Natural killer cell (primary cell): ENCODE results near the gene HIRA. TPM values are rescaled to one million over a fixed set of nuclear protein-coding genes. Genes with fewer than 3 reads are reported as not detected.
"Not testable (repeated sequence)": the region's sequence is repeated elsewhere in the genome, so short reads cannot be mapped to it uniquely, and the experiment has no call there.

Experiments
- ATAC-seq, 3 donors: fragments of 150-1000 bp in 2 of 3; fragments of 200-7000 bp in 1 of 3; cut with Tn5 transposase; 1 replicate in 1 of 3; 2 replicates in 2 of 3; pipeline ENCODE4 v1.10.0; 2021; ENCODE audit warnings: mild to moderate bottlenecking in 2 of 3, moderate library complexity in 2 of 3
- DNase-seq, 2 donors: peaks; one replicate each; pipeline versions ENCODE4 v3.0.0 to v3.0.0-alpha.2; 2013 to 2021; ENCODE audit warnings: mixed read lengths in 1 of 2
- H3K27ac ChIP-seq: one replicate; pipeline ENCODE4 v1.5.1; 2013; ENCODE audit warnings: mild to moderate bottlenecking, low read length
- H3K27me3 ChIP-seq: one replicate; pipeline ENCODE4 v1.6.1; 2013; ENCODE audit warnings: low read length; ENCODE audit not compliant: control insufficient read depth, insufficient read depth
- H3K36me3 ChIP-seq: one replicate; pipeline ENCODE4 v1.6.1; 2013; ENCODE audit warnings: low read length; ENCODE audit not compliant: control insufficient read depth, insufficient read depth
- H3K4me1 ChIP-seq: one replicate; pipeline ENCODE4 v1.6.1; 2013; ENCODE audit warnings: low read length; ENCODE audit not compliant: control insufficient read depth, insufficient read depth
- H3K4me3 ChIP-seq: one replicate; pipeline ENCODE4 v1.5.1; 2013; ENCODE audit warnings: low read length
- H3K9me3 ChIP-seq: one replicate; pipeline ENCODE4 v1.6.1; 2013; ENCODE audit warnings: low read length; ENCODE audit not compliant: control insufficient read depth, insufficient read depth
- H3K27ac Mint-ChIP-seq, 2 donors: one replicate each; pipeline ENCODE4 v1.8.0; 2022; ENCODE audit warnings: mild to moderate bottlenecking in 2 of 2, mixed read lengths in 2 of 2, moderate library complexity in 1 of 2
- H3K27me3 Mint-ChIP-seq, 2 donors: one replicate each; pipeline ENCODE4 v1.8.0; 2022; ENCODE audit warnings: low read depth in 2 of 2, mixed read lengths in 2 of 2
- H3K36me3 Mint-ChIP-seq: one replicate; pipeline ENCODE4 v1.8.0; 2022; ENCODE audit warnings: mixed read lengths
- H3K4me1 Mint-ChIP-seq, 2 donors: one replicate each; pipeline ENCODE4 v1.8.0; 2022; ENCODE audit warnings: mixed read lengths in 2 of 2
- H3K4me3 Mint-ChIP-seq: one replicate; pipeline ENCODE4 v1.8.0; 2022; ENCODE audit warnings: mild to moderate bottlenecking, moderate library complexity, mixed read lengths
- H3K9me3 Mint-ChIP-seq, 2 donors: one replicate each; pipeline ENCODE4 v1.8.0; 2022; ENCODE audit warnings: mixed read lengths in 2 of 2
- WGBS: methylation state at CpG from one replicate; pipeline ENCODE4 v1.1.7; 2013; ENCODE audit warnings: missing lambda C conversion rate; ENCODE audit not compliant: insufficient coverage; 5-methylcytosine and 5-hydroxymethylcytosine counted together
- intact Hi-C: fragments of 100-400 bp; cut with micrococcal nuclease; formaldehyde crosslinking; loops from one replicate; pipeline ENCODE4 v1.14.2; 2022
- total RNA-seq, 4 donors: library from RNA; stranded (reverse); fragments of 120-200 nt in 1 of 4; gene quantifications; one replicate each; pipeline versions ENCODE4 v1.2.3 to v1.2.4, GENCODE V29; 2013 to 2022
- TF ChIP-seq, protein P1 (sequence below): fragments of 200-600 bp; IDR thresholded peaks from one replicate; pipeline ENCODE4 v1.8.0; 2022; ENCODE audit warnings: antibody characterized with exemption

HIRA gene
- total RNA-seq, 3 donors from 2014 or later (not counting 1 experiment from before 2014, with no cell fraction given): 49.6 to 75.9 (median 50.9) TPM

DNA sequence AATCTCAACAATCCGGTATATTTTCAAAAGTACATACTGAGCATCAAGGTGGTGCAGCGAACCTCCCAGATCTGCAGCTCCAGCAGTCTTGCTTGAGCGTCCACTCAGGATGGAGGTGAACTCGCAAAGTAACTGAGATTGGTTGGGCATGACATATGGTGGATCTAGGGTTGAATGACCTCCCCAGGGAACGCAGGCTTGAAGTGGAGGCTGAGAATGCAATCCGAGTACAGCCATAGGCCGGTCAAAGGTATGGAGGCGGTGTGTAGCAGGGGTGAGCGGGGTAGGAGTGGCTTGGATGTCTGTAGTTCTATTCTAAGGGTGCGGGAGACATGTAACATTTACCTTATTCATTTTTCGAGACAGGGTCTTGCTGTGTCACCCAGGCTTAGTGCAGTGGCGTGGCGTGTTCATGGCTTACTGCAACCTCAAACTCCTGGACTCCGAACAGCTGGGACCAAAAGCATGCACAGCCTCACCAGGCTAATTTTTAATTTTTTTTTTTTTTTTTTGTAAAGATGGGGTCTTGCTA lies 16.6 kb upstream of the HIRA start:
- H3K4me1 Mint-ChIP-seq: peaks cover 33 to 36% of the 10 kb centered on the region in 2 donors
- WGBS: 25% methylated on average over 14 of the region's 14 CpGs
- no peaks in the 10 kb centered on the region for H3K27me3 ChIP-seq
- TF ChIP-seq, protein P1, sequence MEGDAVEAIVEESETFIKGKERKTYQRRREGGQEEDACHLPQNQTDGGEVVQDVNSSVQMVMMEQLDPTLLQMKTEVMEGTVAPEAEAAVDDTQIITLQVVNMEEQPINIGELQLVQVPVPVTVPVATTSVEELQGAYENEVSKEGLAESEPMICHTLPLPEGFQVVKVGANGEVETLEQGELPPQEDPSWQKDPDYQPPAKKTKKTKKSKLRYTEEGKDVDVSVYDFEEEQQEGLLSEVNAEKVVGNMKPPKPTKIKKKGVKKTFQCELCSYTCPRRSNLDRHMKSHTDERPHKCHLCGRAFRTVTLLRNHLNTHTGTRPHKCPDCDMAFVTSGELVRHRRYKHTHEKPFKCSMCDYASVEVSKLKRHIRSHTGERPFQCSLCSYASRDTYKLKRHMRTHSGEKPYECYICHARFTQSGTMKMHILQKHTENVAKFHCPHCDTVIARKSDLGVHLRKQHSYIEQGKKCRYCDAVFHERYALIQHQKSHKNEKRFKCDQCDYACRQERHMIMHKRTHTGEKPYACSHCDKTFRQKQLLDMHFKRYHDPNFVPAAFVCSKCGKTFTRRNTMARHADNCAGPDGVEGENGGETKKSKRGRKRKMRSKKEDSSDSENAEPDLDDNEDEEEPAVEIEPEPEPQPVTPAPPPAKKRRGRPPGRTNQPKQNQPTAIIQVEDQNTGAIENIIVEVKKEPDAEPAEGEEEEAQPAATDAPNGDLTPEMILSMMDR: no peak
- peaks cover 5% of the 10 kb centered on the region for H3K36me3 Mint-ChIP-seq
- peak overlapping the region; percentile 96 for H3K4me3 Mint-ChIP-seq
- H3K27me3 Mint-ChIP-seq: no peaks in the 10 kb centered on the region
- peak; percentile 22 to 48 (median 25) for ATAC-seq
- peaks cover 30% of the 10 kb centered on the region for H3K4me1 ChIP-seq
- peak overlapping the region; percentile 71 for H3K4me3 ChIP-seq
- H3K9me3 ChIP-seq: no peaks in the 10 kb centered on the region
- H3K9me3 Mint-ChIP-seq: no peaks in the 10 kb centered on the region
- peak in 1 of 2 donors; percentile 60 for DNase-seq
- H3K27ac ChIP-seq: peak overlapping the region; percentile 97
- intact Hi-C loops: no loop called here
- H3K36me3 ChIP-seq: peaks cover 18% of the 10 kb centered on the region
- peak overlapping the region; percentile 83 to 95 for H3K27ac Mint-ChIP-seq

DNA sequence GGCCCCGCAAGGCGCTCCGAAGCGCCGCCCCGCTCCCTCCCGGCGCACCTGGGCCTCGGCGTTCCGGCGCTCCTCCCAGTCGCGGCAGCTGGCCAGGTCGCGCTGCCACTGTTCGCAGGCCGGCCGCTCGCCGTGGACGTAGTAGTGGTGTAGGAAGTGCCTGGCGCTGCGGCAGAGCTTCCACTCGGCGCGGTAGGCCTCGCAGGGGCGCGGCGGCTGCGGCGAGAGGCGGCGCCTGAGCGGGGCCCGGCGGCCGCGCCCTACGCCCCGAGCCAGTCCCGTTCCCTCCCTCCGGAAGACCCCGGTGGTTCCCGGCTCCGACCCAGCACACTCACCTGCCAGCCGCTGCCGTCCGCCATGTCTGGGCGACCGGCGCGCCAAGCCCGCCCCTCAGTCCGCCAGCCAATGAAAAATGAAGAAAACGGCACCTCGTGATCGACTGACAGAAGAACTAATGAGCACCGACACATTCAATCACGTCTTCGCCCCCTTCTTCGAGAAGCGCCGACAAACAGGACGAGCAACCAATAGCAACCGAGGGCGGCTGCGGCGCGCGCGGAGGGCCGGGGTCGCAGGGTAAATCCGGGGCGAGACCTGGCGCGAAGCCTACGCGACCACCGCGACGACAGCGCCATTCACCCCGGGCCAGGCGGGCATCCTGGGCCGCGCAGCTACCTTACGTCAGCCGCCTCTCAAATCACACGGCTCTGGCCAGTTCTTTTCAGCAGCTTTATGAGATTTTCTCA lies 16.0 kb upstream of the HIRA start, which contains the start of gene C22orf39:
Gene C22orf39, minus strand, starts transcription at position 382 of the 746 bp plus-strand sequence. Its CDS starts 23 bp downstream, at position 359.
- DNase-seq (peak; percentile 81 to 94), ATAC-seq (peak; percentile 91 to 95 (median 92))
- H3K27ac ChIP-seq: peak within 1 kb of the TSS; percentile 97
- TF ChIP-seq, protein P1: no peak
- peak within 1 kb of the TSS; percentile 83 to 95 for H3K27ac Mint-ChIP-seq
- peaks cover 30% of the 10 kb centered on the region for H3K4me1 ChIP-seq
- intact Hi-C loops: loop anchor here (1.0 kb wide), 3 partner anchors 15 to 30 kb away; partner anchors contain the start of gene MRPL40
- H3K4me3 Mint-ChIP-seq: peak within 1 kb of the TSS; percentile 96
- no peaks in the 10 kb centered on the region for H3K27me3 ChIP-seq
- H3K4me3 ChIP-seq: peak within 1 kb of the TSS; percentile 71
- no peaks in the 10 kb centered on the region for H3K9me3 ChIP-seq
- no peaks in the 10 kb centered on the region for H3K9me3 Mint-ChIP-seq
- no peaks in the 10 kb centered on the region for H3K27me3 Mint-ChIP-seq
- peaks cover 16% of the 10 kb centered on the region for H3K36me3 ChIP-seq
- peaks cover 33 to 36% of the 10 kb centered on the region in 2 donors for H3K4me1 Mint-ChIP-seq
- no peaks in the 10 kb centered on the region for H3K36me3 Mint-ChIP-seq
- under 1% methylated on average over 92 of the region's 92 CpGs for WGBS

DNA sequence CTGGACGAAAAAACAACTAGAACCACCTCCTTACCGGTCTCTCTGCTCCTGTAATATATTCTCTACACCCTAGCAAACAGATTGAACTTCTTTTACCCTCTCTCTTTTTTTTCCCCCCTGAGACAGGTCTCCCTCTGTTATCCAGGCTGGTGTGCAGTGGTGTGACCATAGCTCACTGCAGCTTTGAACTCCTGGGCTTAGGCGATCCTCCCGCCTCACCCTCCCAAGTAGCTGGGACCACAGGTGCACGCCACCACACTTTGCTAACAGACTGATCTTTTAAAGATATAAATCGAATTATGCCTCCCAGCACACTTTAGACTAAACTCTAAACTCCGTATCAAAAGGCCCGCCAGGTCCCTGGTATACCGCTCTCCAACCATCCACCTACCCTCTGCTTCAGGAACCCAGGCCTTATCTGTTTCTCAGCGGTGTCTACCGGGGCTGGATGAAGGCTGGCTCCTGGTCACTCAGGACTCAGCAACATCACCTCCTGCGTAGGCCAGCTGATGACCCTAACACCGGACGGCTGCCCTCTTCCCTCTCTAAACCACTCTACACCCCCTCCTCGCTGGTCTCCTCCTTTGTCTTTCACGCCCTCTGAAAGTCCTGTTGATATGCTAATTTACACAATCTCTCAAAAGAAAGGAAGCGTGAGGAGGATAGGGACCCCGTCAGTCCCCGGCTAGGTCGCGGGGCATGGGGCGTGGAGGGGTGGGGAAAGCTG lies 15.2 kb upstream of the HIRA start:
- peak in 1 of 3 donors; percentile 0 for ATAC-seq
- no peak for DNase-seq
- no peaks in the 10 kb centered on the region for H3K9me3 ChIP-seq
- Mint-ChIP-seq H3K9me3 (no peaks in the 10 kb centered on the region), H3K27ac (peak overlapping the region; percentile 83 to 95), H3K36me3 (no peaks in the 10 kb centered on the region), H3K27me3 (no peaks in the 10 kb centered on the region), H3K4me3 (peak overlapping the region; percentile 96), H3K4me1 (peaks cover 33 to 41% of the 10 kb centered on the region in 2 donors)
- TF ChIP-seq, protein P1: no peak
- H3K4me1 ChIP-seq: peaks cover 30% of the 10 kb centered on the region
- peaks cover 14% of the 10 kb centered on the region for H3K36me3 ChIP-seq
- peak overlapping the region; percentile 71 for H3K4me3 ChIP-seq
- no peaks in the 10 kb centered on the region for H3K27me3 ChIP-seq
- peak overlapping the region; percentile 97 for H3K27ac ChIP-seq
- intact Hi-C loops: loop anchor here (1.0 kb wide), 3 partner anchors 14 to 31 kb away; partner anchors contain the start of gene MRPL40
- WGBS: 29% methylated on average over 21 of the region's 22 CpGs

DNA sequence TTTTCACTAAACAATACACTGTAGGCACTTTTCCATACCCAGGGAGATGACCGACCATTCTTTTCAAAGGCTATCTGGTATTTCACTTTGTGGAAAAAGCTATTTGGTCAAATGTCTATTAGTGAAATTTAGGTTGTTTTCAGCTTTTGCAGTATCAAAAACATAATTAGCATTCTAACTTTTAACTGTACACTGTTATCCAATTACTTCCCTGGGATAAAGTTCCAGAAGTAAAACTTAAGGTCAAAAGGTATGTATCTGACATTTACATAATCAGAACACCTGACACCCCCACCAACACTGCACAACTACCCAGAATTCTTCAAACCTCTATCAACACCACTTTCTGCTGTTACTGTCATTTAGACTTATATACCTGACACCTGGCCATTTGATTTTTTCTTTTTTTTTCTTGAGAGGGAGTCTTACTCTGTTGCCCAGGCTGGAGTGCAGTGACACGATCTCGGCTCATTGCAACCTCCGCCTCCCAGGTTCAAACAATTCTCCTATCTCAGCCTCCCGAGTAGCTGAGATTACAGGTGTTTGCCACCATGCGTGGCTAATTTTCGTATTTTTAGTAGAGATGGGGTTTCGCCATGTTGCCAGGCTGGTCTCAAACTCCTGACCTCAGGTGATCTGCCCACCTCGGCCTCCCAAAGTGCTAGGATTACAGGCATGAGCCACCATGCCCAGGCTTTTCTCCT lies 13.9 kb upstream of the HIRA start:
- H3K27ac ChIP-seq, intact Hi-C loops: not testable (repeated sequence)

More for the DNA sequence above, 13.9 kb upstream of the HIRA start:
- H3K4me3 ChIP-seq, H3K27me3 ChIP-seq, DNase-seq, H3K27me3 Mint-ChIP-seq, ATAC-seq, H3K36me3 Mint-ChIP-seq, H3K9me3 ChIP-seq, H3K9me3 Mint-ChIP-seq: not testable (repeated sequence)
- Mint-ChIP-seq H3K27ac (peak overlapping the region in 1 of 2 donors; percentile 50), H3K4me1 (peaks cover 38 to 42% of the 10 kb centered on the region in 2 donors), H3K4me3 (peak overlapping the region; percentile 14)
- 88% methylated on average over 7 of the region's 9 CpGs for WGBS
- peaks cover 30% of the 10 kb centered on the region for H3K4me1 ChIP-seq
- H3K36me3 ChIP-seq: peaks cover 14% of the 10 kb centered on the region
